Activated CD8-positive, alpha-beta memory T cell treated with anti-CD3 and anti-CD28 coated beads for 1 hour (primary cell): ENCODE measurements around the gene PTPRC.

Experiments
- DNase-seq, 2 donors: peaks; one replicate each; pipeline ENCODE4 v3.0.0-alpha.2; 2020; ENCODE audit warnings: low read depth in 1 of 2; ENCODE audit errors: extremely low read depth in 1 of 2

Gene PTPRC

GRCh38 chr1:198694542-198694941 lies 55.7 kb downstream of the PTPRC start:
- DNase-seq, result no peak

GRCh38 chr1:198696211-198696610 lies 57.4 kb downstream of the PTPRC start:
- no peak for DNase-seq

DNA sequence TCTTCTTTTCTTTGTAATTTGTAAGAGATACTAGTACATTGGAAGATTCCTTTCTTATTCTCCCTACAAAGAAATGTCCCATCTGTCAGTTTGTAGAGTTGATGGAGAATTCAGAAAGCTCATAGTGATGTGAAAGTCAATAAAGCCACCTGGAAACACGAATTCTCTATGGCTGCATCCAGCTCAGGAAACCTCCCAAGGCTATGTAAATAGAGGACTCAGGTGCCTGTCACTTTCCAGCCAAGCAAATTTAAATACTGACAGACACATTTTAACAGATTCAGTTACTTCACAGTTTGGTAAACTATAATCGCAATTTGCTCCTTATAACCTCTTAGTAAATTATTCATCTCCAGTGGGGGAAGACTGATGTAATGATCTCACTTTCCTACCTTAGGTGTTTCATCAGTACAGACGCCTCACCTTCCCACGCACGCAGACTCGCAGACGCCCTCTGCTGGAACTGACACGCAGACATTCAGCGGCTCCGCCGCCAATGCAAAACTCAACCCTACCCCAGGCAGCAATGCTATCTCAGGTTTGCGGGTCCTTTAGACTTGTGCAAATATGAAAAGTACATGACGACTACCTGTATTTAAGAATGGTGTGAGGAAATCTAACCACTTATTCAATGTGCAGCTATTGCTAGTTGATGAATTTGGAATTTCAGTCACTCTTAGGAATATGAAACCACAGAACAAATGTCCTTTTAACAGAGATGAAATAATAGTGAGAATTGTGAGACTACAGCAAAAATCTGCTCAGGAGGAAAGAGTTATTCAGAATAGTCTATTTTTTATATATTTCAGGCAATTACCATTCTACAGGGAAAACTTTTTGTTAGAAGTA lies 60.6 kb downstream of the PTPRC start:
- DNase-seq, result peak; percentile 40 to 46

- no peak for DNase-seq
Measured at GRCh38 chr1:198700016-198700392, 61.2 kb downstream of the PTPRC start.

GRCh38 chr1:198700396-198700795 lies 61.6 kb downstream of the PTPRC start:
- no peak for DNase-seq

GRCh38 chr1:198701250-198701649 lies 62.4 kb downstream of the PTPRC start:
- no peak for DNase-seq

DNA sequence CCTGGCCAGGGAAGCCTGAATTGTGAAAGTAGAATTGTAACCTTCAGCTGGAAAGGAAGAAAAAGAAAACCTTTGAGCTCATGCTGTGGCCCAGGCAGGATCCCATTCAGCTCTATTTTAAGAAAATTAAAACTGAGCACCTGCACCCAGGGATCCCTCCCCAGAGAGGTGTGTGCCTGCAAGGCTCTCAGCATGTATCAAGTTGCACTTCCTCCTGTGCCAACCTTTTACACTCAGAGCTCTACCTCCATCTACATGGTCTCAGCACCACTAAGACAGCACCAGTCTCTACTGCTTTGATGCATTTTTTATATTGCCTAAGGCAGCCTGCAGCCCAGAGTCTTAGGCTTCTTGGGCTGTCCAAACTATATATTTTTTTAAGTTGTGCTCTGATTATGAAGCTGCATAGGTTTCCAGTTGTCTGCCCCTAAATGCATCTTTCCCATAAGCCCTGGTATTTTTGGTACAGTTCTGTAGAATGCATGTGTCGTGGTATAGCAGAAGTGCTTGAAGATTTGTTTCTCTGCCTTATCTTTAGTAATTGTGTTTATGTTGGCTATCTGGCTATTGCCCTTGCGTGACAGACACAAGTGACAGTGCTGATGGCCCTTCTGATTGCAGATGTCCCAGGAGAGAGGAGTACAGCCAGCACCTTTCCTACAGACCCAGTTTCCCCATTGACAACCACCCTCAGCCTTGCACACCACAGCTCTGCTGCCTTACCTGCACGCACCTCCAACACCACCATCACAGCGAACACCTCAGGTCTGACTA lies 63.1 kb downstream of the PTPRC start:
- DNase-seq, result no peak

GRCh38 chr1:198708761-198709525 lies 70.1 kb downstream of the PTPRC start:
- DNase-seq, result no peak

GRCh38 chr1:198711837-198712236 lies 73.0 kb downstream of the PTPRC start:
- no peak for DNase-seq

GRCh38 chr1:198713081-198713480 lies 74.2 kb downstream of the PTPRC start:
- no peak for DNase-seq

DNA sequence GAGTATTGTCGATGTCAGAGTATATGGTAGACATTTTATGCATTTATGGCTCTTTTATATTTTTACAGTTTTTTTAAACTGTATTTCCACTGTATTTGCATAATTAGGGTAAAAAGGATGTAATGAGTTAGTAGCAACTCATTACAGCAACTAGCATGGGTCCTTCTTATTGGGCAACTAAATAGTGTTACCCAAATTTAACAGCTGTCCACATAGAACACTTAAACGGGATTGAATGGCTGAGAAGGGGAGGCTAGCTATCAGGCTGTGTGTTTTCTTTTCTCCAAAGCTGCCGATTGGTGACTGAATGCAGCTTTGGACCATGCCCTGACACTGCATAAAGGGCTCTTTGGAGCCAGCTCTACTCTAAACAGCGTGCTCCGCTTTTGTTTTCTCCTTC lies 75.4 kb downstream of the PTPRC start:
- DNase-seq, result no peak

GRCh38 chr1:198716051-198716450 lies 77.2 kb downstream of the PTPRC start:
- no peak for DNase-seq

DNA sequence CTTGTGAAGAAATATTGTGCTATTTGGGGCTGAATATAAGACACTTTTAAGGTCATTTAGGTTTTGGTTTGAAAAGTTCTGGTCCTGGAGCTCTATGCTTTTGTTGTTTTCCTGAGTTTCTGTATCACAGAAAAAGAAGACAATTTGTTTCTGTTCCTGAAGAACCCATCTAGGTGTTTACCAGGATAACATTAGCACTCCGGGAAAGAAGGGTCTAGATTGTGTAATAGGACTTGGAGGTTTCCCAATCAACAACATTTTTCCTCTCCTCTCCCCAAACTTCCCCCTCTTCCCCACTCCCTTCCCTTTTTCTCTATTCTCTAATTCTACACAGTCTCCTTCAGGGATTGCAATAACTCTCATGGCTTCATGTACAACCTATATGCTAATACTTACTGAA lies 78.7 kb downstream of the PTPRC start:
- no peak for DNase-seq

- no peak for DNase-seq
Measured at GRCh38 chr1:198723127-198723526, 84.3 kb downstream of the PTPRC start.

GRCh38 chr1:198725090-198725489 lies 86.2 kb downstream of the PTPRC start:
- no peak for DNase-seq

- no peak for DNase-seq
Measured at GRCh38 chr1:198726455-198726854, 87.6 kb downstream of the PTPRC start.

- no peak for DNase-seq
Measured at GRCh38 chr1:198729195-198729863, 90.5 kb downstream of the PTPRC start.

- DNase-seq, result no peak
Measured at GRCh38 chr1:198730952-198731351, 92.1 kb downstream of the PTPRC start.

- DNase-seq, result no peak
Measured at GRCh38 chr1:198734323-198735008, 95.6 kb downstream of the PTPRC start.

DNA sequence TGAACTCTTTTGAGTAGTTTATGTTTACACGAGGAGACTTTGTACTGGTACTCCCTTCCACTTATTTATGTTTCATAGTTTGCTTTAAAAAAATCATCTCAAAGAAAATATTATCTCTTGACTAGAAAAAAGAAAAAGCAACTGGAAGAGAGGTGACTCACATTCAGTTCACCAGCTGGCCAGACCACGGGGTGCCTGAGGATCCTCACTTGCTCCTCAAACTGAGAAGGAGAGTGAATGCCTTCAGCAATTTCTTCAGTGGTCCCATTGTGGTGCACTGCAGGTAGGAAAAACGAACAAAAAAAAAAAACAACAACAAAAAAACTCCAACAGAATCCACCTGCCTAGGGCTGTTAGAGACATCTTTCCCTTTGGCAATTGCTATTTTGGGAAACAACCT lies 102.9 kb downstream of the PTPRC start:
- no peak for DNase-seq
